SH-SY5Y (cell line): Measurements from ENCODE around the gene ZDHHC22.

ENCODE experiments used
- GATA2 ChIP-seq: IDR thresholded peaks from 2 replicates; pipeline ENCODE4 v1.6.1; 2011; ENCODE audit warnings: mild to moderate bottlenecking, low read depth, low read length
- GATA3 ChIP-seq: IDR thresholded peaks from 2 replicates; pipeline ENCODE4 v1.6.1; 2011; ENCODE audit warnings: low read depth, mild to moderate bottlenecking, low read length, moderate library complexity

The ZDHHC22 gene

GRCh38 chr14:77141214-77142004 is at the start of gene ZDHHC22:
Gene ZDHHC22 (minus strand): TSS chr14:77141791. CDS start chr14:77139738, 2,053 bp downstream.
- TF ChIP-seq GATA3: no peak
- TF ChIP-seq GATA2: no peak

- TF ChIP-seq GATA2 (no peak), GATA3 (no peak)
Measured at GRCh38 chr14:77190977-77191376, 49.4 kb upstream of the ZDHHC22 start.

GRCh38 chr14:77189479-77189878 is 47.9 kb upstream of the ZDHHC22 start:
- no peak for TF ChIP-seq GATA3
- no peak for TF ChIP-seq GATA2

GRCh38 chr14:77187649-77188012 is 46.0 kb upstream of the ZDHHC22 start:
- no peak for TF ChIP-seq GATA3
- TF ChIP-seq GATA2: no peak

- TF ChIP-seq GATA2: no peak
- no peak for TF ChIP-seq GATA3
Measured at GRCh38 chr14:77186911-77187648, 45.5 kb upstream of the ZDHHC22 start.

GRCh38 chr14:77185093-77185465 is 43.5 kb upstream of the ZDHHC22 start:
- no peak for TF ChIP-seq GATA2
- no peak for TF ChIP-seq GATA3

- no peak for TF ChIP-seq GATA2
- TF ChIP-seq GATA3: no peak
Measured at GRCh38 chr14:77184396-77185092, 43.0 kb upstream of the ZDHHC22 start.

- no peak for TF ChIP-seq GATA3
- no peak for TF ChIP-seq GATA2
Measured at GRCh38 chr14:77183896-77184295, 42.3 kb upstream of the ZDHHC22 start.

GRCh38 chr14:77181603-77182437 is 40.2 kb upstream of the ZDHHC22 start, which contains the start of gene TMEM63C:
Gene TMEM63C (plus strand): TSS chr14:77181798. CDS start chr14:77218814, 37,016 bp downstream.
- TF ChIP-seq GATA3: no peak
- TF ChIP-seq GATA2: no peak

GRCh38 chr14:77180726-77181602 is 39.4 kb upstream of the ZDHHC22 start:
- TF ChIP-seq GATA2: no peak
- TF ChIP-seq GATA3: no peak

GRCh38 chr14:77178656-77179055 is 37.1 kb upstream of the ZDHHC22 start:
- TF ChIP-seq GATA3 (no peak), GATA2 (no peak)

GRCh38 chr14:77177702-77178101 is 36.1 kb upstream of the ZDHHC22 start:
- TF ChIP-seq GATA3 (no peak), GATA2 (no peak)

GRCh38 chr14:77175843-77176242 is 34.3 kb upstream of the ZDHHC22 start:
- TF ChIP-seq GATA2 (no peak), GATA3 (no peak)

- no peak for TF ChIP-seq GATA2
- no peak for TF ChIP-seq GATA3
Measured at GRCh38 chr14:77172916-77173315, 31.3 kb upstream of the ZDHHC22 start.
